HepG2 (cell line): Measurements from ENCODE around the gene STRBP. TPM values are rescaled to one million over a fixed set of nuclear protein-coding genes. Genes with fewer than 3 reads are reported as not detected.

Experiments used
- ATAC-seq: fragments of 200-7000 bp; cut with Tn5 transposase; 3 replicates; pipeline ENCODE4 v1.9.1; 2020; ENCODE audit warnings: mild to moderate bottlenecking, moderate library complexity
- BruUV-seq: library from RNA; stranded (reverse); fragments of 400-500 nt; replicated peaks from 2 replicates; lab custom pipeline; 2021; lab: Mats Ljungman, UMichigan
- CTCF ChIA-PET: fragments of 300-600 bp; formaldehyde crosslinking; extraction: SDS; loops from one replicate; lab custom pipeline; 2021; ENCODE audit warnings: low total read pairs, inconsistent platforms, low intra/inter-chr PET ratio; lab: Yijun Ruan, JAX
- POLR2A ChIA-PET: fragments of 350-600 bp; sonication (Branson Sonifier 250); formaldehyde crosslinking; loops from one replicate; lab custom pipeline; 2020; ENCODE audit warnings: antibody characterized with exemption, inconsistent platforms; lab: Yijun Ruan, JAX
- DNase-seq: peaks from one replicate; pipeline ENCODE4 v3.0.0-alpha.2; 2015; ENCODE audit warnings: low spot score
- FAIRE-seq: peaks from 3 replicates; lab custom pipeline; 2011; peaks lifted over from hg19 to GRCh38; lab: Jason Lieb, UNC
- H2AFZ ChIP-seq: one replicate; pipeline ENCODE4 v1.6.1; 2011; ENCODE audit warnings: low read length, inconsistent platforms
- H3K27ac ChIP-seq: fragments of 300-600 bp; 3 replicates; pipeline ENCODE4 v1.8.0; 2011; ENCODE audit warnings: mixed run types, mild to moderate bottlenecking, mixed read lengths, low read length, inconsistent platforms; ENCODE audit not compliant: insufficient read depth; ENCODE audit errors: extremely low read length
- H3K27me3 ChIP-seq, 2 experiments: fragments of 200-600 bp in 1 of 2; 2 replicates in 1 of 2; 3 replicates in 1 of 2; pipeline versions ENCODE4 v1.6.0 to v1.8.0; 2011; ENCODE audit warnings: low read length in 2 of 2, mild to moderate bottlenecking in 2 of 2, moderate library complexity in 2 of 2, inconsistent platforms in 1 of 2; ENCODE audit not compliant: insufficient read depth in 2 of 2, control insufficient read depth in 1 of 2
- H3K36me3 ChIP-seq, 2 experiments: fragments of 200-600 bp in 1 of 2; replicated peaks in 1 of 2; 2 replicates in 1 of 2; 3 replicates in 1 of 2; pipeline versions ENCODE4 v1.5.1 to v1.8.0; 2011; ENCODE audit warnings: low read length in 2 of 2, inconsistent platforms in 1 of 2; ENCODE audit not compliant: insufficient read depth in 2 of 2, control insufficient read depth in 1 of 2
- H3K4me1 ChIP-seq: 2 replicates; pipeline ENCODE4 v1.5.1; 2012; ENCODE audit warnings: low read length, inconsistent platforms; ENCODE audit not compliant: insufficient read depth
- H3K4me2 ChIP-seq: 2 replicates; pipeline ENCODE4 v1.6.0; 2011; ENCODE audit warnings: low read depth, low read length, inconsistent platforms
- H3K4me3 ChIP-seq, 3 experiments: fragments of 200-600 bp in 1 of 3; sonication (generic), shearing (Covaris generic) in 1 of 3; replicated peaks in 1 of 3; 2 replicates each; pipeline ENCODE4 v1.5.1; 2011 to 2016; ENCODE audit warnings: low read length in 3 of 3, inconsistent platforms in 2 of 3, low read depth in 2 of 3, mild to moderate bottlenecking in 2 of 3, control low read depth in 1 of 3, mixed read lengths in 1 of 3; ENCODE audit not compliant: insufficient read depth in 1 of 3
- H3K79me2 ChIP-seq: one replicate; pipeline ENCODE4 v1.6.1; 2011; ENCODE audit warnings: low read length, inconsistent platforms; ENCODE audit not compliant: insufficient read depth
- H3K9ac ChIP-seq: 2 replicates; pipeline ENCODE4 v1.6.0; 2011; ENCODE audit warnings: mild to moderate bottlenecking, low read depth, low read length, inconsistent platforms; ENCODE audit not compliant: insufficient read depth
- H3K9me3 ChIP-seq: 2 replicates; pipeline ENCODE4 v1.5.1; 2012; ENCODE audit warnings: mild to moderate bottlenecking, low read length
- H4K20me1 ChIP-seq: 2 replicates; pipeline ENCODE4 v1.6.0; 2011; ENCODE audit warnings: inconsistent platforms, mild to moderate bottlenecking, low read length, moderate library complexity; ENCODE audit not compliant: insufficient read depth
- CSRNP2 ChIP-seq: sonication (generic); formaldehyde crosslinking; conservative IDR thresholded peaks from 2 replicates; pipeline ENCODE4 v1.8.0; 2022; ENCODE audit warnings: low read depth, missing genetic modification reagents
- MEIS1 ChIP-seq: sonication (generic); formaldehyde crosslinking; IDR thresholded peaks from 2 replicates; pipeline ENCODE4 v1.9.0; 2021; ENCODE audit warnings: mild to moderate bottlenecking, missing genetic modification reagents, moderate library complexity, borderline replicate concordance
- PCBP1 ChIP-seq: fragments of 200-400 bp; formaldehyde crosslinking; IDR thresholded peaks from 2 replicates; pipeline ENCODE4 v1.6.1; 2017; ENCODE audit warnings: mild to moderate bottlenecking, low read depth, low read length, borderline replicate concordance
- PHF21A ChIP-seq: sonication (generic); formaldehyde crosslinking; IDR thresholded peaks from 2 replicates; pipeline ENCODE4 v1.5.0; 2020; ENCODE audit warnings: mild to moderate bottlenecking, missing genetic modification reagents
- TIGD3 ChIP-seq: sonication (generic); formaldehyde crosslinking; IDR thresholded peaks from 2 replicates; pipeline ENCODE4 v1.5.1; 2020; ENCODE audit warnings: mild to moderate bottlenecking, missing genetic modification reagents, borderline replicate concordance
- ZNF407 ChIP-seq: sonication (generic); formaldehyde crosslinking; IDR thresholded peaks from one replicate; pipeline ENCODE4 v1.5.1; 2020; ENCODE audit warnings: mild to moderate bottlenecking, missing genetic modification reagents; ENCODE audit errors: not compliant biosample characterization
- WGBS: methylation state at CpG from one replicate; pipeline ENCODE4 v1.1.6; 2017; ENCODE audit warnings: low lambda C conversion rate; 5-methylcytosine and 5-hydroxymethylcytosine counted together
- in situ Hi-C: cut with HindIII; loops from 2 replicates; pipeline ENCODE4 v1.10.0; 2017; ENCODE audit warnings: low pct_unique_long_range_greater_than_20kb; ENCODE audit not compliant: extremely low pct_ligation_motif_present
- intact Hi-C: fragments of 100-400 bp; cut with micrococcal nuclease; formaldehyde crosslinking; loops from one replicate; pipeline ENCODE4 v1.10.0; 2022; ENCODE audit not compliant: unreplicated experiment
- polyA plus RNA-seq, 8 experiments: library from polyadenylated mRNA; depleted of rRNA in 3 of 8; stranded (reverse) in 7 of 8; unstranded in 1 of 8; fragments of >200 nt; fragmentation: Illumina TruSeq in 4 of 8; extraction: Trizol in 4 of 8; gene quantifications; 2 replicates each; pipeline versions ENCODE4 v1.2.1 to v1.2.3, GENCODE V29; 2011 to 2016; ENCODE audit warnings: low read depth in 4 of 8, missing spikeins in 1 of 8, mixed read lengths in 1 of 8; ENCODE audit not compliant: insufficient read depth in 1 of 8
- total RNA-seq, 5 experiments: library from RNA; depleted of rRNA; stranded (reverse); fragments of >200 nt; fragmentation: Illumina TruSeq; extraction: Trizol; gene quantifications; 2 replicates each; pipeline ENCODE4 v1.2.3, GENCODE V29; 2016; ENCODE audit warnings: low read depth in 1 of 5

STRBP gene
- total and polyA plus RNA-seq, 2 of the 13 experiments (the other 11 are each of a cell fraction or from before 2014, with no cell fraction given): 14.5 to 38.5 TPM

GRCh38 chr9:123127512-123128075 lies 140.8 kb downstream of the STRBP start:
- no TSS peak for BruUV-seq
- POLR2A ChIA-PET: no interaction called here
- no peak overlapping the region for H3K4me2 ChIP-seq
- H2AFZ ChIP-seq: no peak overlapping the region
- no peaks in the 10 kb centered on the region for H3K27me3 ChIP-seq
- H3K36me3 ChIP-seq: peaks cover 5 to 6% of the 10 kb centered on the region in 2 experiments; a peak in 4 of 5 replicates
- FAIRE-seq (no peak), ATAC-seq (no peak), DNase-seq (no peak)
- in situ Hi-C loops (no loop called here), intact Hi-C loops (no loop called here)
- whole genome bisulfite sequencing: 98% methylated on average over 3 of the region's 3 CpGs
- H3K4me3 ChIP-seq: no peak overlapping the region
- TF ChIP-seq PCBP1 (no peak), MEIS1 (CRISPR knock-in tag) (no peak), ZNF407 (no peak), CSRNP2 (CRISPR knock-in tag) (no peak), PHF21A (CRISPR knock-in tag) (no peak), TIGD3 (CRISPR knock-in tag) (no peak)
- H3K4me1 ChIP-seq: peaks cover 36% of the 10 kb centered on the region
- no peaks in the 10 kb centered on the region for H4K20me1 ChIP-seq
- no peaks in the 10 kb centered on the region for H3K9me3 ChIP-seq
- CTCF ChIA-PET: no interaction called here
- H3K27ac ChIP-seq: no peak overlapping the region
- no peaks in the 10 kb centered on the region for H3K79me2 ChIP-seq
- no peak overlapping the region for H3K9ac ChIP-seq
